NCI-H1092 (cell line): ENCODE results near the gene TREM1.

Source experiments
- DNase-seq: peaks from one replicate; lab custom pipeline; 2025; lab: John Stamatoyannopoulos, UW

TREM1 gene

GRCh38 chr6:41294214-41294872 lies 7.9 kb upstream of the TREM1 start:
- no peak for DNase-seq

GRCh38 chr6:41291717-41292116 lies 5.2 kb upstream of the TREM1 start:
- DNase-seq = no peak

GRCh38 chr6:41289815-41290214 lies 3.3 kb upstream of the TREM1 start:
- no peak for DNase-seq

- no peak for DNase-seq
Measured at GRCh38 chr6:41288754-41289129, 2.3 kb upstream of the TREM1 start.

- peak; percentile 83 for DNase-seq
Measured at GRCh38 chr6:41288030-41288753, 1.7 kb upstream of the TREM1 start.

- no peak for DNase-seq
Measured at GRCh38 chr6:41284726-41285125, 1.8 kb downstream of the TREM1 start.

GRCh38 chr6:41283600-41283999 lies 2.9 kb downstream of the TREM1 start:
- no peak for DNase-seq

GRCh38 chr6:41280381-41281057 lies 6.0 kb downstream of the TREM1 start:
- DNase-seq = no peak

GRCh38 chr6:41278699-41279405 lies 7.6 kb downstream of the TREM1 start:
- DNase-seq = peak; percentile 31

- no peak for DNase-seq
Measured at GRCh38 chr6:41277605-41278004, 8.9 kb downstream of the TREM1 start.

GRCh38 chr6:41275489-41275888 lies 11.0 kb downstream of the TREM1 start:
- no peak for DNase-seq

GRCh38 chr6:41274256-41274655 lies 12.2 kb downstream of the TREM1 start:
- DNase-seq = no peak

GRCh38 chr6:41273714-41274113 lies 12.8 kb downstream of the TREM1 start:
- no peak for DNase-seq

- DNase-seq = no peak
Measured at GRCh38 chr6:41272591-41273240, 13.8 kb downstream of the TREM1 start.

- DNase-seq = no peak
Measured at GRCh38 chr6:41271901-41272395, 14.5 kb downstream of the TREM1 start.

- no peak for DNase-seq
Measured at GRCh38 chr6:41269716-41270115, 16.8 kb downstream of the TREM1 start.

- DNase-seq = no peak
Measured at GRCh38 chr6:41269166-41269565, 17.3 kb downstream of the TREM1 start.

- no peak for DNase-seq
Measured at GRCh38 chr6:41268478-41268877, 18.0 kb downstream of the TREM1 start.

GRCh38 chr6:41266541-41266940 lies 19.9 kb downstream of the TREM1 start:
- DNase-seq = no peak

GRCh38 chr6:41263267-41263666 lies 23.2 kb downstream of the TREM1 start:
- no peak for DNase-seq

- no peak for DNase-seq
Measured at GRCh38 chr6:41262401-41262800, 24.1 kb downstream of the TREM1 start.

- DNase-seq = no peak
Measured at GRCh38 chr6:41258196-41258493, 28.3 kb downstream of the TREM1 start.
